ENCODE measurements around the gene PSD4. TPM values are rescaled to one million over a fixed set of nuclear protein-coding genes. Genes with fewer than 3 reads are reported as not detected.
A peak's percentile ranks its signal among the peaks of the same experiment; 100 is the strongest.

The PSD4 gene
- total RNA-seq, 2 donors from 2014 or later: 2.4 to 4.5 TPM

- DNase-seq (ENCODE audit: low spot score): no peak
- H3K9me3 ChIP-seq: no peaks in the 10 kb centered on the region
- no peak overlapping the region for H3K27ac ChIP-seq
- no peak for TF ChIP-seq CTCF (IDR thresholded peaks at IDR 0.05)
- H3K4me3 ChIP-seq: no peak overlapping the region
- H3K27me3 ChIP-seq: no peaks in the 10 kb centered on the region
- H3K4me1 ChIP-seq: no peaks in the 10 kb centered on the region
- H3K36me3 ChIP-seq: no peaks in the 10 kb centered on the region
These were observed 23.5 kb upstream of the PSD4 start for GRCh38 chr2:113150258-113150601.

GRCh38 chr2:113155331-113155730, 18.4 kb upstream of the PSD4 start:
- Histone ChIP-seq H3K9me3 (no peaks in the 10 kb centered on the region), H3K27ac (no peak overlapping the region), H3K36me3 (no peaks in the 10 kb centered on the region), H3K27me3 (peaks cover 0 to 6% of the 10 kb centered on the region in 2 donors), H3K4me1 (no peaks in the 10 kb centered on the region), H3K4me3 (no peak overlapping the region)
- no peak for TF ChIP-seq CTCF (IDR thresholded peaks at IDR 0.05)
- no peak for DNase-seq (ENCODE audit: low spot score)

GRCh38 chr2:113156278-113157117, 17.3 kb upstream of the PSD4 start:
- H3K36me3 ChIP-seq: no peaks in the 10 kb centered on the region
- H3K27ac ChIP-seq: no peak overlapping the region
- no peaks in the 10 kb centered on the region for H3K9me3 ChIP-seq
- H3K4me3 ChIP-seq: peak overlapping the region in 1 of 2 donors; percentile 39
- H3K27me3 ChIP-seq: peaks cover 0 to 6% of the 10 kb centered on the region in 2 donors
- peak; percentile 2 for DNase-seq (ENCODE audit: low spot score)
- no peaks in the 10 kb centered on the region for H3K4me1 ChIP-seq
- no peak for TF ChIP-seq CTCF (IDR thresholded peaks at IDR 0.05)

- Histone ChIP-seq H3K4me3 (peak overlapping the region in 1 of 2 donors; percentile 39), H3K4me1 (no peaks in the 10 kb centered on the region), H3K9me3 (no peaks in the 10 kb centered on the region), H3K36me3 (no peaks in the 10 kb centered on the region), H3K27ac (no peak overlapping the region), H3K27me3 (peaks cover 0 to 6% of the 10 kb centered on the region in 2 donors)
- DNase-seq (ENCODE audit: low spot score): peak; percentile 47
- no peak for TF ChIP-seq CTCF (IDR thresholded peaks at IDR 0.05)
These were observed 16.5 kb upstream of the PSD4 start for GRCh38 chr2:113157118-113157896.

- Histone ChIP-seq H3K9me3 (no peaks in the 10 kb centered on the region), H3K27me3 (peaks cover 0 to 6% of the 10 kb centered on the region in 2 donors), H3K27ac (no peak overlapping the region), H3K36me3 (no peaks in the 10 kb centered on the region), H3K4me1 (no peaks in the 10 kb centered on the region), H3K4me3 (peak overlapping the region in 1 of 2 donors; percentile 39)
- TF ChIP-seq CTCF (IDR thresholded peaks at IDR 0.05): no peak
- peak; percentile 38 for DNase-seq (ENCODE audit: low spot score)
These were observed 15.6 kb upstream of the PSD4 start for GRCh38 chr2:113157897-113158753.

All from right atrium auricular region (tissue), 2 donors.